GM19035 (cell line): ENCODE measurements around the gene CDK11A.
"Not testable (repeated sequence)": the region's sequence is repeated elsewhere in the genome, so short reads cannot be mapped to it uniquely, and the experiment has no call there.

Experiments used
- ATAC-seq: cut with Tn5 transposase; IDR thresholded peaks from one replicate; pipeline ENCODE4 v1.9.1; 2021; ENCODE audit not compliant: unreplicated experiment

CDK11A gene

GRCh38 chr1:1684031-1684681 lies 40.0 kb downstream of the CDK11A start:
- ATAC-seq = no peak

DNA sequence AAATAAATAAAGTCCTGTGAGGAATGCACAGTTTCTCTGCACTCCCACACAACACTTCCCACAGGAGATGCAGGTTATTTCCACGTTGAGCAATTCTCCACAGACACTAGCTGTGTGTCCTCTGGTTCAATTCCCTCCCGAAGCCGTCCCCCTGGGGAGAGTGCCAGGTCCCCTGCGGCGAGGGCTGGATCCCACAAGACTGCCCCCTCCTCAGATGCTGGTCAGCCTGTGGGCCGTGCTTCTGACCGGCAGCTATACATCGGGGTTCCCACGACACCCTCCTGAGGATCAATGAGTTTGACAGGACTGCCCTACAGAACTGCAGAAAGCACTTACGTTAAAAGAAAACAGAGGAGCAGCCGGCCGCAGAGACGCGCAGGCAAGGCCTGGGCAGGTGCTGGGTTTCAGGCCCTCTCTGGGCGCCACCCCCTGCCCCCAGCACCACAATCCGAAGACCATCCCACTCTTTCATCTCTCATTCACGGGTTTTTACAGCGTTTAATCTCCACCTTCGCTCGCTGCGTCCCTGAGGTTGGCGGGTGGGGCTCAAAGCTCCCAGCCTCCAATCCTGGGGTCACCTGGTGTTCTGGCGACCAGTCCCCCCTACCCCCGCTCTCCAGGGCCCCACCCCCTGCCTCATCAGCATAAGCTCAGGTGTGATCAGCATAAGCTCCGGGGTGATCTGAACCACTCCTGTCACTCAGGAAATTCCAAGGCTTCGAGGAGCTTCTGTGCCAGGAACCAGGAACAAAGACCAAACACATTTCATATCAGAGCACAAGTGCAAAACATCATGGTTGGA lies 40.9 kb downstream of the CDK11A start:
- ATAC-seq = no peak

DNA sequence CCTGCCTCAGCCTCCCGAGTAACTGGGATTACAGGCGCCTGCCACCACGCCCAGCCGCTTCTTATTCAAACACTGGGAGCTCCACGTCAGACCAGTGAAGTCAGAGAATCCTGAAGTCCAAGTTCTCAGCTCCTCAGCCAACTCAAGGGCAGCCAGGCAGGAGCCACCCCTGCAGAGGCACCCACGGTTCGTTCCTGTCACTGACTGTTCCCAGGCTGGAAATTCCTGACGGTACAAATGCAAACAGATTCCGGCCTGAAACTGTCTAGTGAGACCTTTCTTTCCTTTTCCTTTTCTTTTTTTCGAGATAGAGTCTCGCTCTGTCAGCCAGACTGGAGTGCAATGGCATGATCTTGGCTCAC lies 43.3 kb downstream of the CDK11A start:
- no peak for ATAC-seq

DNA sequence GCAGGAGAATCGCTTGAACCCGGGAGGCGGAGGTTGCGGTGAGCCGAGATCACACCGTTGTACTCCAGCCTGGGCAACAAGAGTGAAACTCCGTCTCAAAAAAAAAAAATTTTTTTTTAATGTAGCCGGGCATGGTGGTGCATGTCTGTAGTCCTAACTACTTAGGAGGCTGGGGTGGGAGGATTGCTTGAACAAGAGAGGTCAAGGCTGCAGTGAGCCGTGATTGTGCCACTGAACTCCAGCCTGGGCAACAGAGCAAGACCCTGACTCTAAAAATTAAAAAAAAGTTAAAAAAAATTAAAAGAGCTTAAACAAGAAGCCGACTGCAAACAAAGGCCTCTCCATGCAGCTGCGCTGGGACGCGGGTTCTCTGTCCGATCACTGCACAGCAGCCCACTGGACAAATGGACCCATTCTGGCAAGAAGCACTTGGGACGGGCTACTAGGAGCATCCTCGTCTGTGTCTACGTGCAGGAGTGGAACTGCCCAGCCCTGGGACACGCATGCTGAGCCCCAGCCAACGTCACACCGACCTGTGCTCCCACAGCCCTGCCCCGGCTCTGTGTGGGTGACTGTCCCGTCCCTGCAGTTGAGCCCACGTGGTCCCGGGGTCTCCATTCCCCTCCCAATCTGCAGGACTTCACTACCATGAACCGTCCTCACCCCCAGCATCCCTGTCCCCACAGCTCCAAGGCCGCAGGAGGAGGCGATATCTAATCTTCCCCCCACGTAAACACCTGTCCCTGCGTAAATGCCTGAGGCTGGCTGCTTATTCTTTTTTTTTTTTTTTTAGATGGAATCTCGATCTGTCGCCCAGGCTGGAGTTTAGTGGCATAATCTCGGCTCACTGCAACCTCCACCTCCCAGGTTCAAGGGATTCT lies 43.9 kb downstream of the CDK11A start:
- ATAC-seq = no peak

DNA sequence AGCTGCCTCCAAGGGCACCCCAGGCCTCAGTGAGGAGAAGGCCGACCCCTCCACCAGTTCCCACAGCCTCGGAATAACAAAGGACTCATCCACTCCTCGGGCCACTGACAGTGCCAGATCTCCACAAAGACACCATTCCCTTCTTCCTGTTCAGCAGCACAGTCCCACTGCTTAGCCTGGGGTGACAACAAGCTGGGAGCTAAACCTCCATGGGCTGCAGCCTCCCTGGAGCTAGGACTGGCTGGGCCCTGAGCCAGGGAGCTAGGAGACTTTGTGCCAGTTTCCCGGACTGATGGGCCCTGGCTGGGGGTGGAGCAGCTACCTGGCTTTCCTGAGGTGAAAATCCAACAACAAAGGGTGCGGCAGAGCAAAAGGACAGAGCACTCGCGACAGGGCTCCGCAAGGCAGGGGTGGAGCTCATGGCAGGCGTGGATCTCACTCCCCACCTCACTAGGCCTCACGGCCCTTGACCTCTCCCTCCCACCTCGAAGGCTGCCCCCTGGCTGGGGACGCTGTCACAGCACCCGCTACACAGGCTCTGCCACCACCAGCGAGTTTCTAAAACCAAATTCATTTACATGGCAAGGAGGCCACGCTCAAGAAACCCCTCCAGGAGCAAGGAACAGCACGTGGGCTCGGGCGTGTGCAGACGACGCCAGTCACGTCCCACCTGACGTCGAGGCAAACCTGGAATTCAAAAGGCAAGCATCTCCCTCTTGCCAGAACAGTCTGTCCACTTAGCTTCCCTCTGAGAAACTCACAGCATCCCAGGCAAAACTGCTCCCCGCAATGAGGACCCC lies 45.4 kb downstream of the CDK11A start:
- no peak for ATAC-seq

DNA sequence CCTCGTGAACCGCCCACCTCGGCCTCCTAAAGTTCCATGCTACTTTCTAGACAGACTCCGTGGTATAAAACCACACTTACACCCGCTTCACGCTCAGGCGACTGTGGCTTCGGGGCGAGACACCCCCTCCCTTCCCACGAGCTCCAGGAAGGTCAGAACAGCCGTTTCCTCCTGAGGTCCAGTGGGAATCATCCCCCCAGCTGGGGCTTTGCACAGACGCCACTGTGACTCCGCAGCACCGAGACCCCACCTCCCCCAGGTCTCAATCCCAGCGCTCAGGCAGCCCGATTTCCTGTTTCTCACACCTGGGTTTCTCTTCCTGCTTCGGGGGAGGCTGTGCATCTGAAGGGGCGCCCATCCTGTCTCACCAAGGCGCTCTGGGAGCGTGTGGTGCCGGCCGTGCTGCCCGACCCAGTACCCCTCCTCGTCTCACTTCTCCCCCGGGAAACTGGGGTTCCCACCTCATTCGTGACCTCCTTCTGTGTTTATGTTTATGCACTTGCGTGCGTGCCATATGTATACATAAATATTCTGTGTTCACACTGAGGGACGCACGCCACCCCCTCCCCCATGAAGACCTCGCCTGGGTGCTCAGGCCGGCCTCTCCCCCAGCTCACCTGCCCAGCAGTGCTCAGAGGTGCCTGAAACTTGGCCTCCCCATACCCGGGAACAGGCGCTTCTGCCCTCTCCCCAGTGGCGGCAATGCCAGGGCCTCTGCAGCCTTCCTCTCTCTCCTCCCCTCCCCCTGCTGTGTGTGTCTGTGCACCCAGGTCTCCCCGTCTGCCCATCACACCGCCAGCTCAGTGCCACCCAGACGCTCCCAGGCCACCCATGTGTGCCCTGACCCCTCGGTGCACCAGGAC lies 46.2 kb downstream of the CDK11A start:
- peak; percentile 64 for ATAC-seq

- ATAC-seq = not testable (repeated sequence)
These were observed 48.1 kb downstream of the CDK11A start for GRCh38 chr1:1676087-1676486.

- ATAC-seq = not testable (repeated sequence)
These were observed 48.9 kb downstream of the CDK11A start for GRCh38 chr1:1675218-1675617.

DNA sequence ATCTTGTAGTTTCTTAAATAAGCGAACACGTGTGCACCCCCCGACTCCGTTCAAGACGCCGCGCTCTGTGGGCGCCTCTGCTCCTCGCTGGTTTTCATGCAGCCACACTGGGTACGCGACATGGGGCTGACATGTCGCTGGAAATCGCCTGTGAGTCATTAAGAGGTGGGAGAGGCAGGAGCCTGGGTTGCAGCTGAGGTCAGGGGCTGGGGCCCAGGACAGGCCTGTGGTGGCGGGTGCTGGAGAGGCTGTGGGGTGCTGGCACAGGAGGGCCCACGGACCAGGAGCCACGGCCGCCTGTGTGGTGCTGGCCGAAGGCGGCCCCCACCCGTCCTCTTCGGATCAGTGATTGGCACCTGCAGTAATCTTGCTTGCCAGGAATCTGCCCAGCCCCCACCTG lies 49.4 kb downstream of the CDK11A start:
- not testable (repeated sequence) for ATAC-seq

GRCh38 chr1:1672181-1672965 lies 51.8 kb downstream of the CDK11A start:
- ATAC-seq = no peak

DNA sequence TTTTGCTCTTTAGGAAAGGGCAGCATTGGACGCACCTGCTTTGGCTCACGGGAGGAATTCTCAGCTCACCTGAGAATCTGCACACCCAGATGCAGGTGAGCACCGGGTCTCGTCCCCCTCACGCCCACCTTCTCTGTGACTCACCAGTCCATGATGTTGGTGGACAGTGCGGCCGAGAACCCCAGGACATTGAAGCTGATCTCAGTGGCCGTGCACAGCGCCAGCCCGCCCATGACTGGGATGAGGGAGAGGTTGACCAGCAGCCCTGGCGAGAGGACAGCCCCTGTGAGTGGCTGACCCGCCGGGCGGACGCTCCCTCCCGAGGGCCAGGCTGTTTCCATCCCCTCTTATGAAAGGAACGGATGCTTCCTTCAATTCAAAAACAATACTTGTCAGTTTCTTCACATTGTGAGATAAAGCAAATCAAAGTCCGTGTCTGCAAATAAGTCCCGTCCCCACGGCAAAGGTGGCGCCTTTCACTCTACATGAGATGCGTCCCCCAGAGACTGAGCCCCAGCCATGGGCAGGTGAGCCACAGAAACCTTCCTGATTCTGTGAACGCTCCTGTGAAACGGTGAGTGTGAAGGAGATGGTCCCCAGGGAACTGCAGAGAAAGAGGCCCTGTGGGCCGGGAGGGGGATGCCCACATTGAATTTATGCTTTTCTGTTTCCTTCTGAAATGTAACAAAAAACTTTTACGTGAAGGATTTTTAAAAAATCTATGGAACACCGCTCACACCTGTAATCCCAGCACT lies 52.6 kb downstream of the CDK11A start:
- no peak for ATAC-seq

DNA sequence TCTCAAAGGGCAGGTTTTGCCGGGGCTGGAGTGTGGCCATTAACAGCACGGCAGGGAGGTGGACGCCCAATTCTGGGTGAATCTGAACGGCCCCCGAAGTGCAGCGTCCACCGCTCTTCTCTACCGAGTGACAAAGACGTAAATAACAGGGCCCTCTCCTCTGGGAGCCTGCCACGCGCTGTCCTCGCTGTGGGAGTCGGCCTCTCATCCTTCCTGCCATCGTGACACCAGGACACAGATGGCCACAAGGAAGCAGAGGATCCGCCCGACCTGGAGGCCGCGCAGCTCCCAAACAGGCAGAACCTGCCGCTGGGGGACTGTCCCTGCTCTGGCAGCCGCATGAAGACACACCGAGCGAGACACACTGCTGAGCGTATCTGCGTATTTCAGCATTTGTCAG lies 53.3 kb downstream of the CDK11A start:
- ATAC-seq = no peak

- no peak for ATAC-seq
These were observed 54.4 kb downstream of the CDK11A start for GRCh38 chr1:1669468-1670440.

DNA sequence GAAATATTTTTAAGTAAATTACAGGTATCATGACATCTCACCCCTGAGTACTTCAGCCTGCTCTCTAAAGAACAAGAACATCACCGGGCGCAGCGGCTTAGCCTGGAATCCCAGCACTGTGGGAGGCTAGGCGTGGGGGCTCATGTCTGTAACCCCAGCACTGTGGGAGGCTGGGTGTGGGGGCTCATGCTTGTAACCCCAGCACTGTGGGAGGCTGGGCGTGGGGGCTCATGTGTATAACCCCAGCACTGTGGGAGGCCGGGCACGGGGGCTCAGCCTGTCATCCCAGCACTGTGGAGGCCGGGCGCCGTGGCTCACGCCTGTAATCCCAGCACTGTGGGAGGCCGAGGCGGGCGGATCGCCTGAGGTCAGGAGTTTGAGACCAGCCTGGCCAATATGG lies 57.6 kb downstream of the CDK11A start:
- ATAC-seq = no peak

DNA sequence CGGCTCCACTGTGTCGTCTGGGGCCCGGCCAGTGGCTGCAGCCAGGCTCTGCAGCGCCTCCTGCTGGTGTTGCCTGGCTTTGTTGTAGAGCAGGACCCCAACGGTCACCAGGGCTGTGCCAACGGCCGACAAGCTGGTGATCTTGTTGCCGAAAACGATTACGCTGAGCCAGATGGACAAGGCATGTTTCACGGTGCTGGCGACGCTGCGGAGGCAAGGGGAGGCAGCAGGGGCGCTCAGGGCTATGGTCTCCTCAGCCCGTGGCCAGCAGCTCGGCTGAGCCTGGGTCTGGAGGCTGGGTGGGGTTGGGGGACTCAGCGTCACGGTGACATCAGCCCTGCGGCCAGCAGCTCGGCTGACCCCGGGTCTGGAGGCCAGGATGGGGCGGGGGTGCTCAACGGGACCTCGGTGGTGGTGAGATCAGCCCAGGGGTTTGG lies 58.3 kb downstream of the CDK11A start:
- ATAC-seq = no peak

DNA sequence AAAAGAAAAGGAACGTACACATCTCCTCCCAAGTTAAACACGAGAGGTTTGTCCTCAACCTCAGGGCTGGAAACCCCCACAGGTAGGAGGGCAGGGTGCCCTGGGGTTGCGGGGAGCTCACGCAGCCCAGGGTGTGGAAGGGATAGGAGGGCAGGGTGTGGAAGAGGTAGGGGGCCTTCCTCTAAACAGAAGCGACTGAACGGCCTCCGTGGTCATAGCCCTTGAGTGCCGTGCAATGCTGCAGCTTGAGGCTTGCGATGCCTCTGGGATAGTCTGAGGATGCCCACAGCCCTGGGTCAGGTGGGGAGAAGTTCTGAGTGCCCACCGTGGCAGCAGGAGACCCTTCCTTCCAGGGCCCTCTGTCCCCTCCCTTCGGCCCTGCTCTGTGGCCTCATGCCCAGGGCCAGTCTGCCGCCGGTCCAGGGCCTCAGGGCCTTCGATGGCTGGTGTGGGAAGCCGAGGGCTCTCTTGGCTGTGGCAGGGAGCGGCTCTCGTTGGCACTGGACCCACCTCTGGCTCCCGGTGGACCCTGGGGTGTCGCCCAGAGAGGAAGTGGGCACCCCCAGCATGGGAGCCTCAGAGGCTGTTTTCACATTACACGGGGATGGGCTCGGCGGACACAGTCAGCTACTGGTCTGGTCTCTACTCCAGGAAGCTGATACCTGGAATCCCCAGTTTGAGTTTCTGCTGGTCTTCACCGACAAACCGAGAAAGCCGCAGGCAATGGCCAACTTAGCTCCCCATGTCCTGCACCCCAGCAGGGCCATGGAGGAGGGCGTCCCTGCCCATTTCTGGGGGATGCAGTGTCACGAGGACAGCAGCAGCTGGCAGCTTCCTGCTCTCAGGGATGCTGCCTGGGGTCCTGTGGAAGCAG lies 59.0 kb downstream of the CDK11A start:
- ATAC-seq = no peak
